NCI-H1105 (cell line): Measurements from ENCODE around the gene ODAM.
"Not testable (repeated sequence)": the region's sequence is repeated elsewhere in the genome, so short reads cannot be mapped to it uniquely, and the experiment has no call there.

ENCODE experiments used
- DNase-seq: peaks from one replicate; lab custom pipeline; 2025; lab: John Stamatoyannopoulos, UW

ODAM gene

DNA sequence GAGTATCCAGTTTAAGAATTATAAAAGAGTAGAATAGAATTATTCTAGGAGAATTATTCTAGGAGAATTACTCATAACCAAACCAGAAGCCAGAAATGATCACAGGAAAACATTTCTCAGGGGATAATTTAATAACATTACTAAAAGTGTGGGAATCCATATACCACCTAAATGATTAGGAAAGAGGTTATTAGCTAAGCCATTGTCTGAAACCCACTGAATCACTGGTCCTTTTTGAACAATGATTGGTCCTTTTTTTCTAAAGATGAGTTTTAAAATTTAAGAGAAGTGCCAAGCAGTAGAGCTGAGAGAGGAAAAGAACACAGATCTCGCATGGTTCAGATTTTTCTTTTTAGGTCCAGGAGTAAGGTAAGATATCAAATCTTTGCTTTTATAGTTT, at the start of gene ODAM:
Gene ODAM (plus strand): TSS at position 301 of the 400 bp plus-strand sequence. CDS start 819 bp downstream, outside the sequence.
- no peak for DNase-seq

GRCh38 chr4:70151271-70151670, 44.3 kb upstream of the ODAM start:
- no peak for DNase-seq

GRCh38 chr4:70152088-70152487, 43.4 kb upstream of the ODAM start:
- DNase-seq: no peak

GRCh38 chr4:70153937-70154336, 41.6 kb upstream of the ODAM start, which contains the start of gene PRR27:
Gene PRR27, plus strand, starts transcription at chr4:70154237. Its CDS starts 139 bp downstream, at chr4:70154376.
- DNase-seq: no peak

DNA sequence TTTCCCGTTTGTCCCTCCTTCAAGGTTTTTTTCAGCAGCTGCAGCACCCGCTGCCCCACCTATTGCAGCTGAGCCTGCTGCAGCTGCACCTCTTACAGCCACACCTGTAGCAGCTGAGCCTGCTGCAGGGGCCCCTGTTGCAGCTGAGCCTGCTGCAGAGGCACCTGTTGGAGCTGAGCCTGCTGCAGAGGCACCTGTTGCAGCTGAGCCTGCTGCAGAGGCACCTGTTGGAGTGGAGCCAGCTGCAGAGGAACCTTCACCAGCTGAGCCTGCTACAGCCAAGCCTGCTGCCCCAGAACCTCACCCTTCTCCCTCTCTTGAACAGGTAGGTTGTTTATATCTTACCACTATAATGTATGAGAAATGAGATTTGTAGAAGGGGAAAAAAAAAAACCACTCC, 36.9 kb upstream of the ODAM start:
- DNase-seq: peak; percentile 6

GRCh38 chr4:70177090-70177489, 18.4 kb upstream of the ODAM start:
- DNase-seq: no peak

DNA sequence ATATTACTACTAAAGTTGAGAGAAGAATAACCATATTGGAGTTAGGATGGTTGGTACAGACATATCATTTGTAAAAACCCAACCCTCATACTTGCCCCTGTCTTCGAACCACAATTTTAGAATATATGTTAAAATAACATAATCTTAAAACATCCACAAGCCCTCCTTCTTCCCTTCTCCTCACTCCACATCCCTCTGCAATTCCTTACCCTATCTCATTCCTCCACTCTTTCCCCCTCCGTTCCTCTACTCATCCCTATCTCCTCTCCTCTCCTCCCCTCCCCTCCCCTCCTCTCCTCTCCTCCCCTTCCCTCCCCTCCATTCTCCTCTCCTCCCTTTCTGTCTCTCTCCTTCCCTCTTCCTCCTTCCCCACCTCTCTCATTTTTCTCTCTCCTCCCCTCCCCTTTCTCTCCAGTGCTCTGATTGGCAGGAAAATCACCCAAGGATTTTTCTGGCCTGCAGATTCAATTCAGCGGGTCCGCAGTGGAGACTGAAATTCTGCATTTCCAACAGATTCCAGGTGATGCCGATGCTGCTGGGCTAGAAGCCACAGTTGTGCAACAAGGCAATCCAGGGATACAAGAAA, 17.4 kb upstream of the ODAM start:
- DNase-seq: no peak

DNA sequence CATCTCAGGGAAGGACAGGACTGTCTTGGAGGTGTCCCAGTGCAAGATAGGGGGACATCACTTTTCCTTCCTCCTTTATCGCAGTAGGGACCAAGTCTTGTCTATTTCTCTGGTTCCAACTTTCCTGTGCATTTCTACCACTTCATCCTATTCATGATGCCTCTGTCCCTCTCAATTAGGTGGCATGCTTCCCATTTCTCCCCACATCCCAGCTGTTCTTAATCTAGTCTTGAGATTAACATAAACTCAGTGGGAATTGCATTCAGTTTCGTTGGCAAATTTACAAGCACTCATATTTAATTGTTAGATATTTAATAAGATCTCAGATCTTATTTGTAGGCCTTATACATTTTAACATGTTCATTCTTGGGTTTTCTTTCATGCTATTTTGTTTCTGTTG, 15.7 kb upstream of the ODAM start:
- no peak for DNase-seq

DNA sequence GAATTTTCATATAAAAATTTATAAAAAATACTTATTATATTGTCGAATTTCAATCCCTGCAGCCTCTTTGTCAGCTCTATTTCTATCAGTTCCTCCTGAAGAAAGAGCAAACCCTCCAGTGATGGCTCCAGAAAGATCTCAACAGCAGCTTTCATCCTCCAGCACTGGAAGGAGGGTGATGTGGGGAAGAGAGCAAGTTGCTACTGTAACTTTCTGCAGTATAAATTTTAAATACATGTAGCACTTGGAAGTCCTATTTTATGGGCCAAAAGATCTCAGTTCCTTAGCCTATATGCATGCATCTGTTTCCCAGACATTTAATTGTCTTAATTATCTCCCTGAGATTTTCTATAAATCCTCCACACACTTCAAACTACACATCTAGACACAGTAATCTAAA, 13.7 kb upstream of the ODAM start:
- no peak for DNase-seq

DNA sequence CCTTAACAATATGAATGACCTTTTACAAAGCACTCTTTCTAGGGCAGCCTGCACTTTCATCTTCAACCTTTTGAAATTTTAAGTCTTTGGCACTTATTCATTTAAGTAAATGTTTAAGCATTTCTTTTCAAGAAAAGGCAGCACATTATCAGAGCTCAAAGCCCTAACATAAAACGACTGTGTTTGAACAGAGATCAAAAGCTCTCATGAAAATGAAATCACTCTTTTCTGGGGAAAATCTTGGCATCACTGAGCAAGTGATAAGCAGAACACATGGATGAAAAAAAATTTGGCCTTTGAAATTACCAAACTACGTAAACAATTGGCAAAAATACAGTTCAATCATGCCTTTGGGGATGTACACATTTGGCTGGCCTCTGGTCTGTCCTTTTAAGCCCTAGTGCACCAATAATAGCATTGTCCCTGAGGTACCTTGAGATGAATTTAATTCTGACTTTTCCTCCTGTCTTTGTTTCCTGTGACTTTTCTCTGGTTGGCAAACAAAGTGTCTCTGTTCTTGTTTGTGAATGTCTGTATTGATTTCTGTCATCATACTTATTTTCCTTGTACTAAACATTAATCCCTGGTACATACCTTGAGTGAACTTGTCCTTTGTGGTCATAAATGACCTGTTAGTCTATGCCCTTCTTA, 12.9 kb upstream of the ODAM start:
- no peak for DNase-seq

DNA sequence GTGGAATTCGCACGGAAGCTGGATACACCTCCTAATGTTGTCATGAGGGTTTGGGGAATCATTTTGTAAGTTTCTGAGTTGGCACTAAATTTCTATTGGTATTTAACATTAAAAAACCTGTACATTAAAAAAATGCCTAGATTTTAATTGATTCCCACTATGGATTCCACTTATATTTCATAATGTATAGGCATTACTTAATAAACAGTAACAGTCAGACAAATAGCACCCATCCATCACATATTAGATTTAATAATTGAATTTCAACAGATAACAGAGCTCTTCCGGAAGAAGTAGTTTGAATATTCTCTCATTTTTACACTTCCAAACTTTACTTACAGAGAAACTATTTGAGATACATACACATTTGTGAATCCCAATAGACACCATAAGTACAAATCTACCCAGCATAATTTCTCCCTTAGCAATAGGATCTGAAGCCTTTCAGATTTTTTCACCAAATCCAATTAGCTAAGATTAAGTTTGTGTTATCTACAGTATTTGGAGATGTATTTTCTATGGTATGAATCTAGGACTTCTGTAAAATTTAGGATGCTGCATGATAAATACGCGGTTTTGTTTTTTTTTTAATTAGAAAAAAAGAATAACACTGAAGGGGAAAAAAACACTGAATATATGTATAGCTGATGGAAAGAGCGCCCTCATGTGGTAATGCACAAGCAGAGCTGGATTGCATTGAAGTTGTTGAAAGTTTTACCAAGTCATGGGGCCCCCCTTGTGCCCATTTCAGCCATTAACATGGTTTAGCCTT, 12.2 kb upstream of the ODAM start:
- DNase-seq: no peak

- DNase-seq: no peak
Measured at GRCh38 chr4:70183940-70184246, 11.6 kb upstream of the ODAM start.

DNA sequence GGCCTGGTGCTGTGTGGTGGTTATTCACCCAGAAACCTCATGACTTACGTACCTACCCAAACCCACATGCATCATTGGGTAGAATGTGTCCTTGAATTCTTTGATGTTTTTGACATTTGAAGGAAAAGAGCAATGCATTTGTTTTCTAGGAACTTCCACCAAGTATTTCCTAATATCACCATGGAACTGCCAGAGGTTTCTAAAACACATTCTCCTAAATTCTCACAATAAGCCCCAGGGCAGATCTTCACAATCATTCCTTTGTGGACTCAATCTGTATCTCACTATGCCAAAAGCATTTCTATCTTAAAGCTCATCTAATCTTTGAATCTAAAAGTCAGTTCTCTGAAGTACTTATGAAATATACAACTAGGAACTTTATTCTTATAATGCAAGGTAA, 8.3 kb upstream of the ODAM start:
- no peak for DNase-seq

- DNase-seq: no peak
Measured at GRCh38 chr4:70190579-70190978, 4.9 kb upstream of the ODAM start.

DNA sequence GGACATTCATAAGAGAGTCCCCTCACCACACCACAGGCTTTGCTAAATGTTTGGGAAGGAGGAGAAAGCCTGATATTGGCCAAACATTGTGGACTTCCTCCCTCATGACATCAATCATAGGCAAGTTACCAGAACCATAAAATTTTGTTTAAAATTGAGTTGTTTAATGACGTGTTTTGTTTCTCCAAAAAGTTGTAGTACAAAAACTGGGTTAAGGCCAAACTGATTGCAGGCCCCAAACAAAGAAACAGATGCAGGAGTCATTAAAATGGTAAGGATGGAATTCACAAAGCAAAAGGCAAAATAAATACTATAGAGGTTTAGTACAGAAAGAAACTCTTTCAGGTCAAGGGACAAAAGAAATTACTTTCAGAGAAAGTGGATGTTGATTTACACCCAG, 3.9 kb upstream of the ODAM start:
- DNase-seq: no peak

GRCh38 chr4:70192895-70193294, 2.6 kb upstream of the ODAM start:
- no peak for DNase-seq

- DNase-seq: no peak
Measured at GRCh38 chr4:70196857-70197256, 1.3 kb downstream of the ODAM start.

DNA sequence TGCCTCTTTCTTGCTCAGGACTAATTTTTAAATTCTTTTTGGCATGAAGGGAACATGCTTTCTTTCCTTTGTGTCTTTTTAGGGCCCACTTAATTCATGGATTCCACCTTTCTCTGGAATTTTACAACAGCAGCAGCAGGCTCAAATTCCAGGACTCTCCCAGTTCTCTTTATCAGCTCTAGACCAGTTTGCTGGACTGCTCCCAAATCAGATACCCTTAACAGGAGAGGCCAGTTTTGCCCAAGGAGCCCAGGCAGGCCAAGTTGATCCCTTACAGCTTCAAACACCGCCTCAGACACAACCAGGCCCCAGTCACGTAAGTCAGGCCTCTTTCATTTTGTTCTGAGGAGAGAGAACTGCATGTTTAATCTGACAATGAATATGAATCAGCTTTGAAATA, 2.3 kb downstream of the ODAM start:
- DNase-seq: no peak

DNA sequence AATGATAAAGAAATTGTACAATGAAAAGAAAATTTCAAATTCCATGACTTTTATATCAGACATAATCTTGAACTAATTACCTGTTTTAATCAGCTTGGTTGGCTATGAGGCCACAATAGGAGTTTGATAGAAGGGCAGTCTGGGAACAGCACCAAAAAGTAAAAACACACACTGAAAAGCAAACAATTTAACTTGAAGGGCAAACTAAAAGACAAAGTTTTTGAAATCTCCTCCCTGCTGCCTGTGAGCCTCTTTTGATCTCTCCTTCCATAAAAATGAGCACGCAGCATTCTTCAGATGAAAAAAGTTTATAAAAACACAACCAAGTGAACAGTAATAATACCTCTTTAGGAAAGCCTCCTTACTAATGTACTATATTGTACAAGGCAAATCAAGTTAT, 8.1 kb downstream of the ODAM start:
- DNase-seq: no peak

DNA sequence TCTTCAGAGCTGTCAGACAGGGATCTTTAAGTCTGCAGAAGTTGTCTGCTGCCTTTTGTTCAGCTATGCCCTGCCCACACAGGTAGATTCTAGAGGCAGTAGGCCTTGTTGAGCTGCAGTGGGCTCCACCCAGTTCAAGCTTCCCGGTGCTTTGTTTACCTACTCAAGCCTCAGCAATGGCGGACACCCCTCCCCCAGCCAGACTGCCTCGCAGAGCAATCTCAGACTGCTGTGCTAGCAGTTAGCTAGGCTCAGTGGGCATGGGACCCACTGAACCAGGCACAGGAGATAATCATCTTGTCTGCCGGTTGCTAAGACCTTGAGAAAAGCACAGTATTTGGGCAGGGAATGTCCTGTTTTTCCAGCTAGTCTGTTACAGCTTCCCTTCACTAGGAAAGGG, 17.2 kb downstream of the ODAM start:
- not testable (repeated sequence) for DNase-seq

DNA sequence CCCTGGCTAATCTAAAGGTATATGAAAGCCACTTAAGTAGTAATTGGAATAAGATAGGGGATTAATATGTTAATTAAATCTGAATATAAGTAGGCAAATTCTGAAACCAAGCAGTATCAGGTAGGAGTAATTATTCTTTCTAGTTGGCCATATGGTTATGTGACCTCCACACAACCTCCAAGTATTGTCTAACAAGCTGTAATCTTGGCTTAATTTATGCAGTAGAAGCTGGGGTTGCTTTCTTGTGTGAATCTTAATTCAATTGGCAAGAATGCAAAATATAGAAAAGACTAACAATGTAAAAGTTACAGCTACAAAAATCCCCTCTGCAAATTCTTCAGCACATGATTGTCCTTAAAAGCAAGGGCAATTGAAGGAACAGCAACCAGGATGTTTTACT, 20.6 kb downstream of the ODAM start:
- DNase-seq: not testable (repeated sequence)

DNA sequence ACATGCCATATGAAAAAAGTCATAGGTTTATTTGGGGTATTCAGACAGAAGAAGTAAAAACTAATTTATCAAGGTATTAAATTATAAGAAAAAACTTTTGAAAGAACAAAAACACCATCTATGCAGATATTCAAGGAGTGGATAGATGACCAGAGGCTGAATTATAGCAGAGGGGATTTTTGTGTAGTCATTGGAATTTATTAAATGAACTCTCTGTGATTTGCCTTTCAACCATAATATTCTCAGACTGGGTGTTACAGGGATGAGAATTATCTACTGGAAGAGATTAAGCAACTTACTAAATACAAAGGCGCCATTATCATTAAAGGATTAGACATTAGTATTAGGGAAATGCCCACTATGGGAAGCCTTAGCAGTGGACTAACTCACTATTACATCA, 21.0 kb downstream of the ODAM start:
- not testable (repeated sequence) for DNase-seq

DNA sequence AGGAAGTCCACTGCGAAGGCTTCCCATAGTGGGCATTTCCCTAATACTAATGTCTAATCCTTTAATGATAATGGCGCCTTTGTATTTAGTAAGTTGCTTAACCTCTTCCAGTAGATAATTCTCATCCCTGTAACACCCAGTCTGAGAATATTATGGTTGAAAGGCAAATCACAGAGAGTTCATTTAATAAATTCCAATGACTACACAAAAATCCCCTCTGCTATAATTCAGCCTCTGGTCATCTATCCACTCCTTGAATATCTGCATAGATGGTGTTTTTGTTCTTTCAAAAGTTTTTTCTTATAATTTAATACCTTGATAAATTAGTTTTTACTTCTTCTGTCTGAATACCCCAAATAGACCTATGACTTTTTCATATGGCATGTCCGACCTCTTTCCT, 25.9 kb downstream of the ODAM start:
- not testable (repeated sequence) for DNase-seq
